OCI-LY7 (cell line): ENCODE results near the gene CRACR2B.

ENCODE experiments used
- EZH2phosphoT487 ChIP-seq: fragments of 200-600 bp; sonication (generic); IDR thresholded peaks from 2 replicates; pipeline ENCODE4 v1.6.1; 2018; ENCODE audit warnings: low read depth, borderline replicate concordance, mild to moderate bottlenecking, mixed run types, antibody characterized with exemption, low read length, moderate library complexity, mixed read lengths
- TF ChIP-seq, protein P1 (sequence below): fragments of 200-600 bp; sonication (generic); conservative IDR thresholded peaks from 2 replicates; pipeline ENCODE4 v1.5.1; 2014; ENCODE audit warnings: mild to moderate bottlenecking, antibody characterized with exemption, low read length, moderate library complexity, mixed read lengths

DNA sequence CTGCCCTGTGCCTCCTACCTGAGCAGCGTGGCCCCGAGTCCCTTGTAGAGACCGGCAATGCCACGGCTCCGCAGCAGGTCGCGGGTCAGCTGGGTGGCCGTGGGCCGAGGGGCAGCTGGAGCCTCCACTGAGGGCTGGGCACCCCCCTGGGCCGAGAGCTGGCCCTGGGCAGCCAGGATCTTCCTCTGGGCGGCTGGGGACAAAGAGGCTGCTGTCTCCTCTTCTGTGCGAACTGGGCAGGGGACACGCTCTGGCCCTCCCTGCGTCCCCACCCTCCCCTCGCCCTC lies 35.2 kb upstream of the CRACR2B start:
- TF ChIP-seq, protein P1, sequence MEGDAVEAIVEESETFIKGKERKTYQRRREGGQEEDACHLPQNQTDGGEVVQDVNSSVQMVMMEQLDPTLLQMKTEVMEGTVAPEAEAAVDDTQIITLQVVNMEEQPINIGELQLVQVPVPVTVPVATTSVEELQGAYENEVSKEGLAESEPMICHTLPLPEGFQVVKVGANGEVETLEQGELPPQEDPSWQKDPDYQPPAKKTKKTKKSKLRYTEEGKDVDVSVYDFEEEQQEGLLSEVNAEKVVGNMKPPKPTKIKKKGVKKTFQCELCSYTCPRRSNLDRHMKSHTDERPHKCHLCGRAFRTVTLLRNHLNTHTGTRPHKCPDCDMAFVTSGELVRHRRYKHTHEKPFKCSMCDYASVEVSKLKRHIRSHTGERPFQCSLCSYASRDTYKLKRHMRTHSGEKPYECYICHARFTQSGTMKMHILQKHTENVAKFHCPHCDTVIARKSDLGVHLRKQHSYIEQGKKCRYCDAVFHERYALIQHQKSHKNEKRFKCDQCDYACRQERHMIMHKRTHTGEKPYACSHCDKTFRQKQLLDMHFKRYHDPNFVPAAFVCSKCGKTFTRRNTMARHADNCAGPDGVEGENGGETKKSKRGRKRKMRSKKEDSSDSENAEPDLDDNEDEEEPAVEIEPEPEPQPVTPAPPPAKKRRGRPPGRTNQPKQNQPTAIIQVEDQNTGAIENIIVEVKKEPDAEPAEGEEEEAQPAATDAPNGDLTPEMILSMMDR, result no peak
- TF ChIP-seq EZH2phosphoT487, result no peak
